BLaER1 (cell line): Measurements from ENCODE around the gene OR9A2.

ENCODE experiments used
- H3K27ac ChIP-seq: shearing (Covaris generic); formaldehyde crosslinking; 2 replicates; pipeline ENCODE4 v1.8.1; 2022
- H3K27me3 ChIP-seq: shearing (Covaris generic); formaldehyde crosslinking; 2 replicates; pipeline ENCODE4 v1.8.1; 2022
- H3K36me3 ChIP-seq: shearing (Covaris generic); formaldehyde crosslinking; 2 replicates; pipeline ENCODE4 v1.8.1; 2022
- H3K4me1 ChIP-seq: shearing (Covaris generic); formaldehyde crosslinking; 2 replicates; pipeline ENCODE4 v1.8.1; 2022
- H3K4me2 ChIP-seq: shearing (Covaris generic); formaldehyde crosslinking; 2 replicates; pipeline ENCODE4 v1.8.1; 2022
- H3K4me3 ChIP-seq: shearing (Covaris generic); formaldehyde crosslinking; 2 replicates; pipeline ENCODE4 v1.8.1; 2022
- H3K9ac ChIP-seq: shearing (Covaris generic); formaldehyde crosslinking; 2 replicates; pipeline ENCODE4 v1.8.1; 2022
- H3K9me3 ChIP-seq: shearing (Covaris generic); formaldehyde crosslinking; 2 replicates; pipeline ENCODE4 v1.8.1; 2022
- H4K20me1 ChIP-seq: shearing (Covaris generic); formaldehyde crosslinking; 2 replicates; pipeline ENCODE4 v1.8.1; 2022
- Cebpa-rat ChIP-seq: shearing (Covaris generic); IDR thresholded peaks from 2 replicates; pipeline ENCODE4 v1.8.1; 2022

Gene OR9A2

GRCh38 chr7:143027032-143027431, at the start of gene OR9A2:
Gene OR9A2 (minus strand): TSS chr7:143027132. CDS start chr7:143027132, 0 bp downstream.
- peaks cover 12% of the 10 kb centered on the region for H3K4me1 ChIP-seq

DNA sequence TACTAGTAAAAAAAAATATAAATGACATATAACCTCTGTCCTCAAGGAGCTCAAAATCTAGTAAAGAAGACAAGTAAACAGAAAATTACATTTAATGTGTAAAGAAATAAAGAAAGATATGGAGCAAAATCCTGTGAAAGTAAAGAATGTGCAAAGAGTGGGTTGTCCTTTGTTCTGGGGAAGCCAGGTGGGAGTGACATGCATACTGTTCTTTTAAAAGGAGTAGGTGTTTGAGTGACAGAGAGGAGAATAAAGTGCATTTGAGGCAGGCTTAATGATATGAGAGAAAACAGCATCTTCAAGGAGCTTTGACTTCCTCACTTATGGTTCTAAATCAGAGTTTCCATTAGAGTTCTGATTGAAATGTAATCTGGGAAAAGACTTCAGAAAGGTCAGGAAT, 47.2 kb upstream of the OR9A2 start:
- H3K27me3 ChIP-seq, result no peaks in the 10 kb centered on the region
- H3K9me3 ChIP-seq, result no peaks in the 10 kb centered on the region
- no peak overlapping the region for H3K4me2 ChIP-seq
- no peak for TF ChIP-seq Cebpa-rat
- H3K4me3 ChIP-seq, result no peak overlapping the region
- no peak overlapping the region for H3K9ac ChIP-seq
- no peak overlapping the region for H3K27ac ChIP-seq
- H3K4me1 ChIP-seq, result peaks cover 17% of the 10 kb centered on the region
- H4K20me1 ChIP-seq, result no peaks in the 10 kb centered on the region
- H3K36me3 ChIP-seq, result no peaks in the 10 kb centered on the region

More at GRCh38 chr7:143027032-143027431, at the start of gene OR9A2:
- Histone ChIP-seq H3K36me3 (no peaks in the 10 kb centered on the region), H3K27ac (no peak within 1 kb of the TSS), H3K4me2 (no peak within 1 kb of the TSS), H3K9me3 (0 out of 2 replicates have a peak, but pooled peaks cover 5% of the 10 kb centered on the region), H4K20me1 (no peaks in the 10 kb centered on the region), H3K27me3 (no peaks in the 10 kb centered on the region), H3K4me3 (no peak within 1 kb of the TSS), H3K9ac (no peak within 1 kb of the TSS)
- TF ChIP-seq Cebpa-rat, result no peak

DNA sequence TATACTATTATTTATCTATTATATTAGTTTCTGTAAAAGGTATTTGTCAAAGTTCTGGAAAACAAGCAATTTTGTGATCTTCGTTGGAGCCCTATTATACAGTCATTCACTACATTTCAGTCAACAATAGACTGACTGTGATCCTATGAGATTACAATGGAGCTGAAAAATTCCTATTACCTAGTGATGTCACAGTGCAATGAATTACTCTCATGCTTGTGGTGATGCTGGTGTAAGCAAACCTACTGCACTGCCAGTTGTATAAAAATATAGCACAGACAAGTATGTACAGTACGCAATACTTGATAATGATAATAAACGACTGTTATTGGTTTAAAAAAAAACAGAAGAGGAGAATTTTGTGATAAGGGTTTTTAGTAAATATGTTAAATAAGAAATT, 46.6 kb upstream of the OR9A2 start:
- H3K9me3 ChIP-seq, result no peaks in the 10 kb centered on the region
- no peak overlapping the region for H3K27ac ChIP-seq
- TF ChIP-seq Cebpa-rat, result no peak
- peaks cover 17% of the 10 kb centered on the region for H3K4me1 ChIP-seq
- no peak overlapping the region for H3K9ac ChIP-seq
- no peak overlapping the region for H3K4me3 ChIP-seq
- H3K4me2 ChIP-seq, result no peak overlapping the region
- H4K20me1 ChIP-seq, result no peaks in the 10 kb centered on the region
- H3K36me3 ChIP-seq, result no peaks in the 10 kb centered on the region
- no peaks in the 10 kb centered on the region for H3K27me3 ChIP-seq

DNA sequence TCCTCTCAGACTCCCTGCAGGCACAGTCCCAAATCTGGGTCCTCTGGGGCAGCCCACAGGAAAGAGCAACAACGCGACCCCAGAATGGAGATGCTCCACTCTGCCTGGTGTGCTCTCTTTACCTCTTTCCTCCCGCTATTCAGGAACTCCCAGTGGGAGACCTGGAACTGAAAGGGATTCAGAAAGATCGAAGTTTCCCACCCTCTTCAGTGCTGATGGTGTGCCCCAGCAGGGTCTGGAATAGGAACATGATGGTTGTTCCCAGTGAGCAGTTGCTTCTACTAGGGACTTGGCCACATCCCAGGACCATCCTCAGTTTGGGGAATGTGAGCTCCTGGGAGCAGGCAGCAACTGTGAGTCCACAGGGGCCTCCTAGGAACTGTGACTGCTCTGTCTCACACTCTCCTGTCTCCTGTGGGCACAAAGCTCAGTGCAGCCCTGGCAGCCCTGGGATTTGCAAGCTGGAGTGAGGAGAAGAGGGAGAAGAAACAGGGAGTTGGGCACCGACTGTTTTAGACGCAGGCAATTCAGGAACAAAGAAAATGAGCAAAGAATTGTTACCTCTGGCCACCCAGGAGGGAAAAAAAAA, 43.1 kb upstream of the OR9A2 start:
- no peaks in the 10 kb centered on the region for H3K27me3 ChIP-seq
- no peaks in the 10 kb centered on the region for H3K9me3 ChIP-seq
- H4K20me1 ChIP-seq, result no peaks in the 10 kb centered on the region
- H3K36me3 ChIP-seq, result no peaks in the 10 kb centered on the region
- no peak overlapping the region for H3K27ac ChIP-seq
- no peak overlapping the region for H3K4me3 ChIP-seq
- H3K4me2 ChIP-seq, result peak overlapping the region; percentile 7; the same call in 1 of the 2 replicates
- no peak for TF ChIP-seq Cebpa-rat
- H3K4me1 ChIP-seq, result peaks cover 6% of the 10 kb centered on the region; the same call in 1 of the 2 replicates
- no peak overlapping the region for H3K9ac ChIP-seq

DNA sequence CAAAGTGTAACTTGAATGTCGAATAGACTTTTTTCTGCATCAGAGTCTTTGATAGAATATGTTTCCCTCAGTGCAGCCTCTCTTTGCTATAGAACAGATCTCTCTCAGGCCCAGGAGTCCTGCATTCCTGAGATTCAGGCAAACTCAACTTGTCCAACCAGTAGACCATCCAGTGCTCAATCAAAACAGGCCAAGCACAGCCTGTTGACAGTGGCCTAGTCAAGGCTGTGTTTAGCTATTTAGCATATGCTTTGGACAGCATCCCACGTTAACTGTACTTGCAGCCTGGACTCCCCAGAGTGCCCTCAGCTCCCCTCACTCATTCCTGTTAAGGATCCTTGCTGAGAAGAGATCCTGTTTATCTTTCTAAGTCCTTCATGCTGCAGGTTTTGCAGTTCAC, 41.5 kb upstream of the OR9A2 start:
- Histone ChIP-seq H3K4me2 (no peak overlapping the region), H3K27me3 (no peaks in the 10 kb centered on the region), H3K4me1 (peaks cover 6% of the 10 kb centered on the region; the same call in 1 of the 2 replicates), H3K36me3 (no peaks in the 10 kb centered on the region), H3K27ac (no peak overlapping the region), H4K20me1 (no peaks in the 10 kb centered on the region), H3K9me3 (0 out of 2 replicates have a peak, but pooled peaks cover 3% of the 10 kb centered on the region), H3K9ac (no peak overlapping the region), H3K4me3 (no peak overlapping the region)
- TF ChIP-seq Cebpa-rat, result no peak

GRCh38 chr7:143063741-143064140, 36.8 kb upstream of the OR9A2 start:
- Histone ChIP-seq H3K4me2 (no peak overlapping the region), H3K4me3 (no peak overlapping the region), H3K27ac (no peak overlapping the region), H3K9ac (no peak overlapping the region), H4K20me1 (no peaks in the 10 kb centered on the region), H3K9me3 (0 out of 2 replicates have a peak, but pooled peaks cover 4% of the 10 kb centered on the region), H3K36me3 (no peaks in the 10 kb centered on the region), H3K27me3 (no peaks in the 10 kb centered on the region), H3K4me1 (peaks cover 20% of the 10 kb centered on the region)
- no peak for TF ChIP-seq Cebpa-rat

GRCh38 chr7:143055754-143056153, 28.8 kb upstream of the OR9A2 start:
- Histone ChIP-seq H3K9me3 (no peaks in the 10 kb centered on the region), H3K4me1 (peaks cover 5% of the 10 kb centered on the region), H3K27me3 (no peaks in the 10 kb centered on the region), H3K27ac (no peak overlapping the region), H3K4me2 (no peak overlapping the region), H3K9ac (no peak overlapping the region), H3K4me3 (no peak overlapping the region), H3K36me3 (no peaks in the 10 kb centered on the region), H4K20me1 (no peaks in the 10 kb centered on the region)
- TF ChIP-seq Cebpa-rat, result no peak

DNA sequence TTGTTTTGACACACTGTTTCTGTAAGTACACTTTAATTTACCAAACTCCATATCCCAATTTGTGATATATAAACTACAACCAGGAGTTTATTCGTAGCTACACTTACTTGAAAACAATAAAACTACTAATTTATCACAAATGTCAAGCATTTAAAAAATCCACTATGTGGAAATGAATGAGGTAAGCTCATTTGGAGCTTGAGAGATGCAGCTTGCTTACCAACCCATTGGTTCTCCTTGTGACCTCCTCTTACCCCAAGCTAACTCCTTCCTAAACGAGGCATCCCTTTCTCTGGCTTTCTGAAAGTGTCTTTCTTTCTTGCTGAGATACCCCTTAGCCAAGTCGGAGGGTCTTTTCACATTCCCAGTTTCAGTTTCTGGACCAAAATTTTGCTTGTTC, 27.7 kb upstream of the OR9A2 start:
- Histone ChIP-seq H4K20me1 (no peaks in the 10 kb centered on the region), H3K4me3 (no peak overlapping the region), H3K9ac (no peak overlapping the region), H3K4me2 (no peak overlapping the region), H3K9me3 (no peaks in the 10 kb centered on the region), H3K36me3 (no peaks in the 10 kb centered on the region), H3K27me3 (no peaks in the 10 kb centered on the region), H3K27ac (no peak overlapping the region), H3K4me1 (peaks cover 6% of the 10 kb centered on the region)
- TF ChIP-seq Cebpa-rat, result no peak

GRCh38 chr7:143052041-143052440, 25.1 kb upstream of the OR9A2 start, which contains the start of gene OR6V1:
Gene OR6V1 (plus strand): TSS chr7:143052341. CDS start chr7:143052341, 0 bp downstream.
- no peak within 1 kb of the TSS for H3K4me2 ChIP-seq
- no peak for TF ChIP-seq Cebpa-rat
- no peaks in the 10 kb centered on the region for H3K36me3 ChIP-seq
- H3K9ac ChIP-seq, result no peak within 1 kb of the TSS
- peaks cover 32% of the 10 kb centered on the region for H3K4me1 ChIP-seq
- H3K4me3 ChIP-seq, result no peak within 1 kb of the TSS
- H3K9me3 ChIP-seq, result no peaks in the 10 kb centered on the region
- H4K20me1 ChIP-seq, result no peaks in the 10 kb centered on the region
- H3K27me3 ChIP-seq, result no peaks in the 10 kb centered on the region
- H3K27ac ChIP-seq, result no peak within 1 kb of the TSS; the same call in 1 of the 2 replicates

DNA sequence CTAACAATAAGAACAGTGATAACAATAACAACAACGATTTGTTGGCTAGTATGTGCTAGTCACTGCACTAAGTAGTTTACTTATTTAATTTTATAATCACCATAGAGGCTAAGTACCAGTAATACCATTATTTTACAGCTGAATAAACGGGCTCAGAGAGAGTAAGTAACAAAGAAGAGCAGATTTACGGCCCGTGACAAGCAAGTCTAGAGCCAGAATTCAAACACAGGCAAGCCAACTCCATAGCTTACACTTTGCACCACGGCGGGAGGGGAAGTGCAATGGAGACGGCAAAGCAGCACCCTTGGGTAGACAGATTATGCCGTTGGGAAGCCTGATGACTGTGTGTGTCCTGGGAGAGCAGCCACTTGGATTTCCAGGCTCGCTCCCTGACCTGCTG, 24.0 kb upstream of the OR9A2 start:
- Histone ChIP-seq H3K27me3 (no peaks in the 10 kb centered on the region), H3K9me3 (no peaks in the 10 kb centered on the region)
- TF ChIP-seq Cebpa-rat, result no peak

DNA sequence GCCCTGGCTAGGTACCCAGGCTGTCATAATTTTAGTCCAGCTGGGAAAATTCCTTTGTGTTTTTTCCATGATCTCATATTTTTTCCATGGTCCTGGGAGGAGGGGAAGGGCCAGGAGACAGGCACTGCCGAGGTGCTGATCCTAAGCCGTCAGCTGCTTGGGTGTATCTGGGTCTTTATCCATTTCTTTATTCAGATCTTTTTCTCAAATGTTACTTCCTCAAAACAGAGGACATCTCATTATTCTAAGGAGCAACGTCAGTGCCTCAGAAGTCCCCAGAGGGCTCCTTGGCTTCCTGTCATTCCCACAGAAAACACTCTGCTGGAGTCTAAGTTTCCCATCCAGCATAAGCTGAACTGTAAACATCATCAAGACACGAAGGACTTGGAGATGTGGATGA, 22.4 kb upstream of the OR9A2 start:
- no peaks in the 10 kb centered on the region for H3K36me3 ChIP-seq
- no peak overlapping the region for H3K4me3 ChIP-seq
- TF ChIP-seq Cebpa-rat, result no peak
- H3K4me1 ChIP-seq, result peaks cover 38% of the 10 kb centered on the region
- H3K9ac ChIP-seq, result no peak overlapping the region; the same call in 1 of the 2 replicates
- H3K9me3 ChIP-seq, result no peaks in the 10 kb centered on the region
- no peaks in the 10 kb centered on the region for H4K20me1 ChIP-seq
- peak overlapping the region; percentile 24 for H3K27ac ChIP-seq
- H3K27me3 ChIP-seq, result no peaks in the 10 kb centered on the region
- H3K4me2 ChIP-seq, result peak overlapping the region; percentile 66

More for the DNA sequence above, 24.0 kb upstream of the OR9A2 start:
- Histone ChIP-seq H3K4me1 (peaks cover 38% of the 10 kb centered on the region), H3K36me3 (no peaks in the 10 kb centered on the region), H4K20me1 (no peaks in the 10 kb centered on the region), H3K4me2 (no peak overlapping the region), H3K4me3 (no peak overlapping the region), H3K9ac (no peak overlapping the region), H3K27ac (no peak overlapping the region; the same call in 1 of the 2 replicates)
